Measurements from ENCODE around the gene TLCD4.

DNA sequence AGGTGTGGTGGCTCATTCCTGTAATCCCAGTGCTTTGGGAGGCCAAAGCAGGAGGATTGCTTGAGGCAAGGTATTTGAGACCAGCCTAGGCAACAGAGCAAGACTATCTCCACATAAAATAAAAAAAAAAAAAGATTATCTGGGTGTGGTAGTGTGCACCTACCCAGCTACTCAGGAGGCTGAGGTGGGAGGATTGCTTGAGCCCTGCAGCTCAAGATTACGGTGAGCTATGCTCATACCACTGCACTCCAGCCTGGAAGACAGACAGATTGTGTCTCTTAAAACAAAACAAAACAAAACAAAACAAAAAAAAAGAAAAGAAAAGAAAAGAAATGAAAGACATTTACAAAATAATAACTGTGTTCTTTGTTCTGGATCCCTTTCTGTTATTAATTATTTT is 6.1 kb upstream of the TLCD4 start:
- TF ChIP-seq CTCF (IDR thresholded peaks at IDR 0.05): no peak
- no peak for TF ChIP-seq EP300 (IDR thresholded peaks at IDR 0.05)
